GM12872 (cell line): Measurements from ENCODE around the gene BTBD9.

Experiments
- CTCF ChIP-seq: IDR thresholded peaks from 3 replicates; pipeline ENCODE4 v1.5.1; 2011; ENCODE audit warnings: low read depth, mild to moderate bottlenecking, low read length, moderate library complexity; ENCODE audit not compliant: insufficient read depth

The BTBD9 gene

GRCh38 chr6:38435330-38435729 lies 204.4 kb downstream of the BTBD9 start:
- no peak for TF ChIP-seq CTCF

GRCh38 chr6:38434051-38434450 lies 205.7 kb downstream of the BTBD9 start:
- no peak for TF ChIP-seq CTCF

GRCh38 chr6:38432479-38432878 lies 207.2 kb downstream of the BTBD9 start:
- no peak for TF ChIP-seq CTCF

GRCh38 chr6:38432079-38432478 lies 207.7 kb downstream of the BTBD9 start:
- TF ChIP-seq CTCF, result no peak

GRCh38 chr6:38429546-38429945 lies 210.2 kb downstream of the BTBD9 start:
- no peak for TF ChIP-seq CTCF

GRCh38 chr6:38427492-38428210 lies 212.1 kb downstream of the BTBD9 start:
- no peak for TF ChIP-seq CTCF

- TF ChIP-seq CTCF, result no peak
Measured at GRCh38 chr6:38423746-38424145, 216.0 kb downstream of the BTBD9 start.

- no peak for TF ChIP-seq CTCF
Measured at GRCh38 chr6:38420207-38420606, 219.5 kb downstream of the BTBD9 start.
